ENCODE results near the gene FNDC4. TPM values are rescaled to one million over a fixed set of nuclear protein-coding genes. Genes with fewer than 3 reads are reported as not detected.
"Not testable (repeated sequence)": the region's sequence is repeated elsewhere in the genome, so short reads cannot be mapped to it uniquely, and the experiment has no call there.

Gene FNDC4
- total RNA-seq (100 to 1,000 TPM in 1 of 7 donors, 10 to 100 TPM in 6; 27.3 to 117 (median 53.1) TPM), polyA plus RNA-seq (10 to 100 TPM; 40.2 to 62.3 TPM)
- long read RNA-seq, donor 1, transcript FNDC4-201 (7 exons, 1,657 nt) = major isoform, 9 of 44 reads
- long read RNA-seq, donor 1, partial matches to known transcripts = 30 of 44 reads
- long read RNA-seq, donor 1, other reads (novel, unspliced or antisense) = 5 of 44 reads
- long read RNA-seq, donor 2, transcript FNDC4-201 (7 exons, 1,657 nt) = major isoform, 5 of 5 reads
- long read RNA-seq, donor 2, partial matches to known transcripts = 0 of 5 reads
- long read RNA-seq, donor 2, other reads (novel, unspliced or antisense) = 0 of 5 reads
- long read RNA-seq, donor 3, transcript FNDC4-201 (7 exons, 1,657 nt) = major isoform, 138 of 239 reads
- long read RNA-seq, donor 3, partial matches to known transcripts = 22 of 239 reads
- long read RNA-seq, donor 3, other reads (novel, unspliced or antisense) = 75 of 239 reads

GRCh38 chr2:27494944-27495554 is at the start of gene FNDC4:
TSS of gene FNDC4 (minus strand) at chr2:27495200. CDS start at chr2:27494679, 521 bp downstream.
- H3K27ac ChIP-seq = peak within 1 kb of the TSS; percentile 93 to 97
- intact Hi-C loops (cut with DNase I) = loop anchor here in 1 of 4 donors (10.0 kb wide), 1 partner anchor 90 kb away; the partner anchor contains the start of gene ZNF512
- peak; percentile 38 to 74 (median 64) for DNase-seq
- H3K9me3 ChIP-seq = no peaks in the 10 kb centered on the region
- H3K27me3 ChIP-seq = no peaks in the 10 kb centered on the region
- no peak for TF ChIP-seq CTCF (IDR thresholded peaks at IDR 0.05)
- TF ChIP-seq POLR2A (IDR thresholded peaks at IDR 0.05) = peak; percentile 61
- peak within 1 kb of the TSS; percentile 58 for H3K4me3 ChIP-seq
- H3K36me3 ChIP-seq = no peaks in the 10 kb centered on the region
- 0% methylated on average over 68 to 70 of the region's 70 CpGs for WGBS, 3 donors
- H3K4me1 ChIP-seq (ENCODE audit: insufficient read depth) = peaks cover 5% of the 10 kb centered on the region

- H3K27me3 ChIP-seq = no peaks in the 10 kb centered on the region
- no peak overlapping the region for H3K27ac ChIP-seq
- H3K4me1 ChIP-seq (ENCODE audit: insufficient read depth) = no peaks in the 10 kb centered on the region
- no peaks in the 10 kb centered on the region for H3K36me3 ChIP-seq
- TF ChIP-seq POLR2A (IDR thresholded peaks at IDR 0.05) (no peak), EP300 (IDR thresholded peaks at IDR 0.05) (no peak), CTCF (IDR thresholded peaks at IDR 0.05) (no peak)
- H3K9me3 ChIP-seq = no peaks in the 10 kb centered on the region
- no peak for DNase-seq
- intact Hi-C loops (cut with DNase I) = no loop called here
- WGBS, 3 donors = 85 to 90% (median 89%) methylated on average over 6 of the region's 6 CpGs
- H3K4me3 ChIP-seq = no peak overlapping the region
Measured at GRCh38 chr2:27544143-27544821, 49.3 kb upstream of the FNDC4 start.

- 88% methylated on average over 27 of the region's 35 CpGs; no CpG with 5 or more reads in 2 of the 3 donors for WGBS, 3 donors
Measured at GRCh38 chr2:27539649-27540048, 44.6 kb upstream of the FNDC4 start.

GRCh38 chr2:27538839-27539450 is 43.9 kb upstream of the FNDC4 start:
- intact Hi-C loops (cut with DNase I); H3K4me1 ChIP-seq (ENCODE audit: insufficient read depth); H3K4me3 ChIP-seq; H3K9me3 ChIP-seq; H3K36me3 ChIP-seq; DNase-seq; H3K27ac ChIP-seq; H3K27me3 ChIP-seq: not testable (repeated sequence)
- WGBS, 3 donors = 59 to 61% (median 59%) methylated on average over 4 to 6 of the region's 6 CpGs

More at GRCh38 chr2:27539649-27540048, 44.6 kb upstream of the FNDC4 start:
- H3K27me3 ChIP-seq; H3K27ac ChIP-seq; H3K9me3 ChIP-seq; H3K4me1 ChIP-seq (ENCODE audit: insufficient read depth); H3K36me3 ChIP-seq; H3K4me3 ChIP-seq; DNase-seq; intact Hi-C loops (cut with DNase I): not testable (repeated sequence)

- no peaks in the 10 kb centered on the region for H3K9me3 ChIP-seq
- no peak for DNase-seq
- H3K36me3 ChIP-seq = no peaks in the 10 kb centered on the region
- H3K27ac ChIP-seq = no peak overlapping the region
- TF ChIP-seq EP300 (IDR thresholded peaks at IDR 0.05) (no peak), POLR2A (IDR thresholded peaks at IDR 0.05) (no peak), CTCF (IDR thresholded peaks at IDR 0.05) (no peak)
- no peaks in the 10 kb centered on the region for H3K4me1 ChIP-seq (ENCODE audit: insufficient read depth)
- 39 to 67% (median 47%) methylated on average over 4 of the region's 4 CpGs for WGBS, 3 donors
- no peak overlapping the region for H3K4me3 ChIP-seq
- intact Hi-C loops (cut with DNase I) = no loop called here
- H3K27me3 ChIP-seq = no peaks in the 10 kb centered on the region
Measured at GRCh38 chr2:27537287-27537686, 42.3 kb upstream of the FNDC4 start.

All from ovary (tissue), 10 donors.